GM21528 (cell line): Measurements from ENCODE around the gene HEMGN.
A peak's percentile ranks its signal among the peaks of the same experiment; 100 is the strongest.
"Not testable (repeated sequence)": the region's sequence is repeated elsewhere in the genome, so short reads cannot be mapped to it uniquely, and the experiment has no call there.

Source experiments
- ATAC-seq: cut with Tn5 transposase; IDR thresholded peaks from one replicate; pipeline ENCODE4 v1.9.1; 2021; ENCODE audit warnings: mild to moderate bottlenecking, moderate library complexity; ENCODE audit not compliant: unreplicated experiment, low FRiP score

HEMGN gene

GRCh38 chr9:97966493-97966892 is 28.5 kb upstream of the HEMGN start:
- ATAC-seq: no peak

- ATAC-seq: no peak
Observed at GRCh38 chr9:97964901-97965300, 26.9 kb upstream of the HEMGN start.

GRCh38 chr9:97963232-97963631 is 25.3 kb upstream of the HEMGN start:
- ATAC-seq: no peak

- ATAC-seq: no peak
Observed at GRCh38 chr9:97962575-97962974, 24.6 kb upstream of the HEMGN start.

- no peak for ATAC-seq
Observed at GRCh38 chr9:97962136-97962535, 24.2 kb upstream of the HEMGN start.

- no peak for ATAC-seq
Observed at GRCh38 chr9:97961361-97961760, 23.4 kb upstream of the HEMGN start.

- ATAC-seq: not testable (repeated sequence)
Observed at GRCh38 chr9:97960678-97961328, 22.8 kb upstream of the HEMGN start.

- no peak for ATAC-seq
Observed at GRCh38 chr9:97959585-97959984, 21.6 kb upstream of the HEMGN start.

- no peak for ATAC-seq
Observed at GRCh38 chr9:97958812-97959511, 21.0 kb upstream of the HEMGN start.

- no peak for ATAC-seq
Observed at GRCh38 chr9:97956331-97956730, 18.4 kb upstream of the HEMGN start.

- ATAC-seq: peak; percentile 67
Observed at GRCh38 chr9:97954550-97954989, 16.6 kb upstream of the HEMGN start.

GRCh38 chr9:97950873-97951272 is 12.9 kb upstream of the HEMGN start:
- ATAC-seq: not testable (repeated sequence)

- not testable (repeated sequence) for ATAC-seq
Observed at GRCh38 chr9:97947094-97947493, 9.1 kb upstream of the HEMGN start.

GRCh38 chr9:97945470-97945869 is 7.5 kb upstream of the HEMGN start:
- ATAC-seq: not testable (repeated sequence)

- ATAC-seq: no peak
Observed at GRCh38 chr9:97944612-97945011, 6.6 kb upstream of the HEMGN start.

GRCh38 chr9:97943308-97943855 is 5.4 kb upstream of the HEMGN start:
- no peak for ATAC-seq

- no peak for ATAC-seq
Observed at GRCh38 chr9:97941323-97941722, 3.4 kb upstream of the HEMGN start.

GRCh38 chr9:97940741-97941140 is 2.8 kb upstream of the HEMGN start:
- ATAC-seq: no peak

GRCh38 chr9:97940233-97940632 is 2.3 kb upstream of the HEMGN start:
- ATAC-seq: no peak

GRCh38 chr9:97936998-97937397 is 974 bp downstream of the HEMGN start:
- no peak for ATAC-seq

- no peak for ATAC-seq
Observed at GRCh38 chr9:97935276-97935675, 2.7 kb downstream of the HEMGN start.
